PFSK-1 (cell line): Measurements from ENCODE around the gene LUZP2.

ENCODE experiments used
- POLR2AphosphoS5 ChIP-seq: IDR thresholded peaks from 2 replicates; pipeline ENCODE4 v1.6.1; 2012; ENCODE audit warnings: low read depth, mild to moderate bottlenecking, control low read depth, low read length, moderate library complexity
- TAF1 ChIP-seq: IDR thresholded peaks from 2 replicates; pipeline ENCODE4 v1.6.1; 2012; ENCODE audit warnings: low read length, control low read depth, borderline replicate concordance; ENCODE audit not compliant: insufficient read depth

DNA sequence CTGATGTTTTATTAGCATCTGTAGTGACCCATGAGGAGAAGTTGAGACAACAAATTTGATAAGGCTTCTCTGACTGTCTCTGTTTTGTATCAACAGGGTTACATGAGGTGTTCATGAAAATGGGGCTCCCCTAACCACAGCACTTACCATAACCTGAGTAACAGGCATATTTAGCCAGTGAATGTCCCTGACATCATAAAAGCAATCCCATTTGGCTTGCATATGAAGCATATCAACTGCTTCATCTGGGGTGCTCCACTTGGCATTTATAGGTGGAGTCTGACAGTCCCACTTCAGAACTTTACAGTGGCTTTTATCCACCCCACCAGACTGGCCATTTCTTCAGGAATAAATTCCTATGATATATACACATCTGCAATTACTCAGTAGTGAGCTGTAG lies 257.6 kb downstream of the LUZP2 start:
- TF ChIP-seq POLR2AphosphoS5 (no peak), TAF1 (no peak)
